ENCODE measurements around the gene ARF1. TPM values are rescaled to one million over a fixed set of nuclear protein-coding genes. Genes with fewer than 3 reads are reported as not detected.

ARF1 gene
- polyA plus RNA-seq, 1 experiment = 933 TPM

DNA sequence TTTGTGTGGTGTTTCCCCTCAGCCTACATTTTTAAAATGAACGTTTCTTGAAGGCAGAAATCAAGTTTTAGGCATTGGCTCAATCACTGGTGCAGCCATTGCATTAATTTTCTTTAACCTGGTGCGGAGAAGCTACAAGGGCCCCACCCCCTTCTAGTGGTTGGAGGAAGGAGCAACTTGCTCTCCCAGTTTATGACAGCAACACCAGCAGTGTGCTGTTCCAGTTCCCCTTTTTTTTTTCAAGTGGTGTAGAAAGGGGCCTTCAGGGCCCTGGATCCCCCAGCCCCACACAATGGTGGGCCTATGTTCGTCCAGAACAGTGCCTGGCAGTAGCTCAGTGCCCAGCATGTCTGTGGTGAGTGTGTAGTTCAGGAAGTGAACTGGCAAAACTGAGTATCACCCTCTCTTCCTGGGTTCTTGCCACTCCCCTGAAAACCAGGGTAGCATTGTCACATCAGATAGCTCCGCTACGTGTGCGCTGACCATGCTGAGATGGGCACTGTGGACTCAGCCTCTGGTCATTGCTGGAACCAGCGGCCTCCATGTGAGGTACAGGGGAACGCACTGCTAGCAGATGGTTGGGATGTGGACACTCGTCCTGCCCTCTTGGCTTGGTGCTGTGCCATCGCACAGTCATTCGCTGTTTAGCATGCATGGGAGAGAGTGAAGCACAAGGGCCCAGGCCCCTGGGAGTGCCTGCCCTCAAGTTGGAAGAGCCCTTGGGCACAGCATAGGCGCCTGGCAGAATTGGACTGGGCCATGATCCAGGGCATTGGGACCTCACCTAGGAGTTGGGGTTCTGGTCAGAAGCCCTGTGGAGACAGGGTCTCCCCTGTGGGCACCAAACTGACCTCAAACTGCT is 7.2 kb downstream of the ARF1 start:
- no peaks in the 10 kb centered on the region for H3K27me3 ChIP-seq (ENCODE audit: control insufficient read depth, insufficient read depth, low read length)
- ChIA-PET CTCF (interaction anchor here (0.7 to 1.7 kb wide), 4 partner anchors 16 to 328 kb away, joined by 3 to 5 read pairs (median 4); partner anchors contain the start of gene MRPL55), POLR2A (interaction anchor here (0.5 kb wide), 1 partner anchor 304 kb away, joined by 3 read pairs; no protein-coding TSS in a partner anchor)
- DNase-seq (ENCODE audit: low read depth) = no peak
- peaks cover 23% of the 10 kb centered on the region for H3K36me3 ChIP-seq (ENCODE audit: control insufficient read depth, insufficient read depth, low read length)
- no peak overlapping the region for H3K4me3 ChIP-seq (ENCODE audit: low read depth, low read length)
- TF ChIP-seq, protein P1, sequence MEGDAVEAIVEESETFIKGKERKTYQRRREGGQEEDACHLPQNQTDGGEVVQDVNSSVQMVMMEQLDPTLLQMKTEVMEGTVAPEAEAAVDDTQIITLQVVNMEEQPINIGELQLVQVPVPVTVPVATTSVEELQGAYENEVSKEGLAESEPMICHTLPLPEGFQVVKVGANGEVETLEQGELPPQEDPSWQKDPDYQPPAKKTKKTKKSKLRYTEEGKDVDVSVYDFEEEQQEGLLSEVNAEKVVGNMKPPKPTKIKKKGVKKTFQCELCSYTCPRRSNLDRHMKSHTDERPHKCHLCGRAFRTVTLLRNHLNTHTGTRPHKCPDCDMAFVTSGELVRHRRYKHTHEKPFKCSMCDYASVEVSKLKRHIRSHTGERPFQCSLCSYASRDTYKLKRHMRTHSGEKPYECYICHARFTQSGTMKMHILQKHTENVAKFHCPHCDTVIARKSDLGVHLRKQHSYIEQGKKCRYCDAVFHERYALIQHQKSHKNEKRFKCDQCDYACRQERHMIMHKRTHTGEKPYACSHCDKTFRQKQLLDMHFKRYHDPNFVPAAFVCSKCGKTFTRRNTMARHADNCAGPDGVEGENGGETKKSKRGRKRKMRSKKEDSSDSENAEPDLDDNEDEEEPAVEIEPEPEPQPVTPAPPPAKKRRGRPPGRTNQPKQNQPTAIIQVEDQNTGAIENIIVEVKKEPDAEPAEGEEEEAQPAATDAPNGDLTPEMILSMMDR (IDR thresholded peaks at IDR 0.05; ENCODE audit: insufficient read depth, low read depth, low read length) = no peak

DNA sequence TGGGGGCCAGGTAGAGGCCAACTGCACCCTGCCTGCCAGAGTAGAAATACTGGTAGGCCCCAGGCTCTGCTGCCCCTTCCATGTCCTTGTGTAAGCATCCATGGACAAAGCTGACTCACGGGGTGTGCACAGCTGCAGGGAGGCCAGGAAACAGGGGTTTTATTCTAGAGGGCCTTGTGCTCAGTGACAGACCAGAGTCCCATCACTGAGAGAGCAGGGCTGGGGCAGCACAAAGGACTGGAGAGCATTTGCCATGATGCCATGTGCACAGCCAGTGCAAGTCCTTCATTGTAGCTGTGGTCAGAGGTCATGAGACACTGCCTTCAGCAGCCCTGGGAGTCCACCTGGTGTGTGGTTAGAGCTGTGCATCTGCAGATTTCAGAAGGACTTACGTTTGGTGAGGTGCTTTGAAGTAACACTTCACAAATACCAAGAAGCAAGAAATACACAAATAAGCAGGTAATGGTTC is 8.1 kb downstream of the ARF1 start:
- Histone ChIP-seq H3K4me3 (ENCODE audit: low read depth, low read length) (no peak overlapping the region), H3K36me3 (ENCODE audit: control insufficient read depth, insufficient read depth, low read length) (peaks cover 23% of the 10 kb centered on the region), H3K27me3 (ENCODE audit: control insufficient read depth, insufficient read depth, low read length) (no peaks in the 10 kb centered on the region)
- ChIA-PET POLR2A (no interaction called here), CTCF (interaction anchor here (0.7 to 1.7 kb wide), 4 partner anchors 15 to 328 kb away, joined by 3 to 5 read pairs (median 4); partner anchors contain the start of gene MRPL55)
- TF ChIP-seq, protein P1 (IDR thresholded peaks at IDR 0.05; ENCODE audit: insufficient read depth, low read depth, low read length) = no peak
- no peak for DNase-seq (ENCODE audit: low read depth)

DNA sequence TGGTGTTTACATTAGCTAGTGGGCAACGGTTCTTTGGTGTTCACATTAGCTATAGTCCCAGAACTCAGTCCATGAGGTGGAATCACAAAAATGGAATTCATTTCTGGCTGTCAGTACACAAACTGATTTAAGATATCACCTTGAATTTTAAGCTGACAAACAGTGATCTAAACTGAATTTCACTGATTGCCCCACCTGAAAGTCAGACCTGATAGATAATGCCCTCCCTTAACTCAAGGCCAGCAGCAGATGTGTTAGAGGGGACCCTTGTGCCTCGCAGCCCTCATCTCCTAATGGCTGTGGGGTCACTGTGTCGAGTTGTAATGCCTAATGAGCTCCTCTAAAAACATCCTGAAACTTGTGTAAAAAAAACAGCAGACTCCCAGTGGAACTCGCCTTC is 8.6 kb downstream of the ARF1 start:
- no peaks in the 10 kb centered on the region for H3K27me3 ChIP-seq (ENCODE audit: control insufficient read depth, insufficient read depth, low read length)
- no peak overlapping the region for H3K4me3 ChIP-seq (ENCODE audit: low read depth, low read length)
- no peak for DNase-seq (ENCODE audit: low read depth)
- H3K36me3 ChIP-seq (ENCODE audit: control insufficient read depth, insufficient read depth, low read length) = peaks cover 23% of the 10 kb centered on the region
- TF ChIP-seq, protein P1 (IDR thresholded peaks at IDR 0.05; ENCODE audit: insufficient read depth, low read depth, low read length) = no peak
- ChIA-PET CTCF (interaction anchor here (1.2 to 1.7 kb wide), 3 partner anchors 15 to 329 kb away, joined by 3 to 5 read pairs (median 4); partner anchors contain the start of gene MRPL55), POLR2A (no interaction called here)

DNA sequence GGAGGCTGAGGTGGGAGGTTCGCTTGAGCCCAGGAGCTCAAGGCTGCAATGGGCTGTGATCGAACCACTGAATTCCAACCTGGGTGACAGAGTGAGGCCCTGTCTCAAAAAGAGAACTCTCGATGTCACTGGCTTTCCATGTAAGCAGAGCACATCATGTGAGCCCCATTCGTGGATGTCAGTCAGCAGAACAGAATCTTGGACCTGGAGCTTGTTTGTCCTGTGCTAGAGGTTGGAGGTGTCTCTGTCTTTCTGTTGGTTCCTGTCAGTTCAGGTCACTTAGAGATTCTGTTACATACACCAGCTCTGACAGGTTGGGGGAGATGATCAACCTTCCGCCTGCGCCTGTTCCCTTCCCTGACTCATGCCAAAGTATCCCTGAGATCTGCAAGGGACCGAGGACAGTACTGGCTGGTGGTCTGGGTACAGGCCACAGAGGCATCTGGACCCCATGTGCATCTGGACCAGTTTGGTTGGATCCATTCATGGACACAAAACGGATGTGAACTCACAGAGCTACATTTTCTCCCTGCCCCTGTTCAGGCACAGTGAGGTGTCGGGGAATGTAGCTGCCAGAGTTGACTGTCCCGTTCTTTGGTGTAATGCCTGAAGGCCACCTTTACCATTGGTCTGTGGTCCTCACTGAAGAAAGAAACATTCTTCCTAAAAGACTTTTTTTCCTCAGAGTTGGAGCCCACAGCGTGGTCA is 10.0 kb downstream of the ARF1 start:
- ChIA-PET CTCF (no interaction called here), POLR2A (no interaction called here)
- TF ChIP-seq, protein P1 (IDR thresholded peaks at IDR 0.05; ENCODE audit: insufficient read depth, low read depth, low read length) = no peak

More for the DNA sequence above, 10.0 kb downstream of the ARF1 start:
- no peak for DNase-seq (ENCODE audit: low read depth)
- Histone ChIP-seq H3K36me3 (ENCODE audit: control insufficient read depth, insufficient read depth, low read length) (peaks cover 32% of the 10 kb centered on the region), H3K4me3 (ENCODE audit: low read depth, low read length) (no peak overlapping the region), H3K27me3 (ENCODE audit: control insufficient read depth, insufficient read depth, low read length) (no peaks in the 10 kb centered on the region)
